OCI-LY7 (cell line): ENCODE data around the gene NCLN. TPM values are rescaled to one million over a fixed set of nuclear protein-coding genes. Genes with fewer than 3 reads are reported as not detected.
"Not testable (repeated sequence)": the region's sequence is repeated elsewhere in the genome, so short reads cannot be mapped to it uniquely, and the experiment has no call there.

Experiments used
- BruUV-seq: library from RNA; stranded (reverse); fragments of 400-500 nt; replicated peaks from 2 replicates; lab custom pipeline; 2021; lab: Mats Ljungman, UMichigan
- CTCF ChIA-PET: fragments of 300-600 bp; sonication (Branson Sonifier 250); formaldehyde crosslinking; loops from one replicate; lab custom pipeline; 2022; ENCODE audit warnings: antibody characterized with exemption; ENCODE audit not compliant: unreplicated experiment; lab: Charles Lee
- POLR2A ChIA-PET: fragments of 300-600 bp; sonication (Branson Sonifier 250); formaldehyde crosslinking; loops from one replicate; lab custom pipeline; 2022; ENCODE audit warnings: antibody characterized with exemption; lab: Charles Lee
- DNase-seq: peaks from one replicate; pipeline ENCODE4 v3.0.0-alpha.2; 2015; ENCODE audit warnings: low spot score
- H2AFZ ChIP-seq: fragments of 200-600 bp; sonication (generic), shearing (Covaris generic); 2 replicates; pipeline ENCODE4 v1.6.1; 2014; ENCODE audit warnings: mild to moderate bottlenecking, antibody characterized with exemption, low read length, moderate library complexity
- H3K27ac ChIP-seq: fragments of 200-600 bp; sonication (generic); 2 replicates; pipeline ENCODE4 v1.5.1; 2014; ENCODE audit warnings: mixed run types, low read depth, mild to moderate bottlenecking, moderate library complexity, low read length, inconsistent platforms; ENCODE audit not compliant: poor library complexity, severe bottlenecking
- H3K36me3 ChIP-seq: fragments of 200-600 bp; sonication (generic); 2 replicates; pipeline ENCODE4 v1.6.1; 2014; ENCODE audit warnings: mild to moderate bottlenecking, antibody characterized with exemption, low read length, moderate library complexity, mixed read lengths; ENCODE audit not compliant: insufficient read depth
- H3K4me1 ChIP-seq: fragments of 200-600 bp; sonication (generic); 2 replicates; pipeline ENCODE4 v1.5.1; 2014; ENCODE audit warnings: mild to moderate bottlenecking, low read length; ENCODE audit not compliant: insufficient read depth, poor library complexity, severe bottlenecking
- H3K4me2 ChIP-seq: fragments of 200-600 bp; sonication (generic); 2 replicates; pipeline ENCODE4 v1.6.1; 2014; ENCODE audit warnings: mild to moderate bottlenecking, low read length
- H3K4me3 ChIP-seq: fragments of 200-600 bp; sonication (generic); 2 replicates; pipeline ENCODE4 v1.5.1; 2014; ENCODE audit warnings: mild to moderate bottlenecking, low read depth, low read length; ENCODE audit not compliant: poor library complexity, severe bottlenecking
- H3K79me2 ChIP-seq: fragments of 200-600 bp; sonication (generic); 2 replicates; pipeline ENCODE4 v1.6.1; 2016; ENCODE audit warnings: low read depth, mild to moderate bottlenecking, low read length, moderate library complexity, mixed read lengths; ENCODE audit not compliant: insufficient read depth
- H3K9me2 ChIP-seq: fragments of 200-600 bp; sonication (generic); 2 replicates; pipeline ENCODE4 v1.6.1; 2016; ENCODE audit warnings: mild to moderate bottlenecking, low read length, mixed read lengths; ENCODE audit not compliant: insufficient read depth
- H3K9me3 ChIP-seq: fragments of 200-600 bp; sonication (generic); 2 replicates; pipeline ENCODE4 v1.6.1; 2014; ENCODE audit warnings: mild to moderate bottlenecking, mixed run types, low read length, mixed read lengths
- H4K20me1 ChIP-seq: fragments of 200-600 bp; sonication (generic); 2 replicates; pipeline ENCODE4 v1.6.1; 2014; ENCODE audit warnings: mild to moderate bottlenecking, antibody characterized with exemption, low read length, moderate library complexity, mixed read lengths; ENCODE audit not compliant: insufficient read depth
- EZH2phosphoT487 ChIP-seq: fragments of 200-600 bp; sonication (generic); IDR thresholded peaks from 2 replicates; pipeline ENCODE4 v1.6.1; 2018; ENCODE audit warnings: low read depth, borderline replicate concordance, mild to moderate bottlenecking, mixed run types, antibody characterized with exemption, low read length, moderate library complexity, mixed read lengths
- intact Hi-C: fragments of 100-400 bp; cut with micrococcal nuclease; formaldehyde crosslinking; loops from one replicate; pipeline ENCODE4 v1.10.0; 2022; ENCODE audit not compliant: unreplicated experiment
- total RNA-seq, 2 experiments: library from RNA; depleted of rRNA in 1 of 2; stranded (reverse); fragments of >200 nt in 1 of 2; shearing (Covaris generic) in 1 of 2; gene quantifications; 2 replicates each; pipeline ENCODE4 v1.2.3, GENCODE V29; 2014 to 2022
- TF ChIP-seq, protein P1 (sequence below): fragments of 200-600 bp; sonication (generic); conservative IDR thresholded peaks from 2 replicates; pipeline ENCODE4 v1.5.1; 2014; ENCODE audit warnings: mild to moderate bottlenecking, antibody characterized with exemption, low read length, moderate library complexity, mixed read lengths

Gene NCLN
- total RNA-seq, 2 experiments from 2014 or later: 49.2 to 61.9 TPM

DNA sequence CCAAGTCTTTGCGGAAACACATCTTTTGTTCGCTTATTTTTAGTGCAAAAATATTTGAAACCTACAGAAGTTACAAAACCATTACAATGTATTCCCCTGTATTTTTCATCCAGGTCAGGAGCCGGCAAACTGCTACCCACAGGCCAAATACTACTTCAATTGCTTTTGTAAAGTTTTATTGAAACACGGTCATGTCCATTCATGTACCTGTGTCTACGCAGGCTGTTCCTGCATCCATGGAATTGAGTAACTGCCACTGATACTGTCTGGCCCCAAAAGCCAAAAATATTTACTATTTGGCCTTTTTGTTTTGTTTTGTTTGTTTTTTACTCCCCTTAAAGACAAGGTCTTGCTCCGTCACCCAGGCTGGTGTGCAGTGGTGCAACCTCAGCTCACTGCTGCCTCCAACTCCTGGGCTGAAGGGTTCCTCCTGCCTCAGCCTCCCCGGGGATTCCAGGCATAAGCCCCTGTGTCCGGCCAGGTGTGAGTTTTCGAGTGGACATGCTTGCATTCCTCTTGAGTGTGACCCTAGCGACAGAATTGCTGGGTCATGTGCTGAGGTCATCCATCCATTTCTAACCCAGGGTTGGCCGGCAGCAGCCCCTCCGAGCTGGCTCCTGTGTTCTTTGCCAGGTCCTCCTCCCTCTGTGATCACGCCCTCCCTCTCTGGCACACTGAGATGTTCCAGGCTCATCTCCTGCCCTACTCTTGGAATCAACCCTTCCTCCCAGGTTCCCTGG lies 18.0 kb upstream of the NCLN start:
- no peak overlapping the region for H3K4me3 ChIP-seq
- no peaks in the 10 kb centered on the region for H3K9me2 ChIP-seq
- no peak overlapping the region for H3K4me2 ChIP-seq
- intact Hi-C loops: no loop called here
- POLR2A ChIA-PET: no interaction called here
- H3K79me2 ChIP-seq: no peaks in the 10 kb centered on the region
- H3K9me3 ChIP-seq: no peaks in the 10 kb centered on the region
- H4K20me1 ChIP-seq: no peaks in the 10 kb centered on the region
- BruUV-seq: no TSS peak
- no peak for DNase-seq
- no peaks in the 10 kb centered on the region for H3K36me3 ChIP-seq
- peaks cover 10% of the 10 kb centered on the region for H3K4me1 ChIP-seq
- TF ChIP-seq EZH2phosphoT487: no peak
- TF ChIP-seq, protein P1, sequence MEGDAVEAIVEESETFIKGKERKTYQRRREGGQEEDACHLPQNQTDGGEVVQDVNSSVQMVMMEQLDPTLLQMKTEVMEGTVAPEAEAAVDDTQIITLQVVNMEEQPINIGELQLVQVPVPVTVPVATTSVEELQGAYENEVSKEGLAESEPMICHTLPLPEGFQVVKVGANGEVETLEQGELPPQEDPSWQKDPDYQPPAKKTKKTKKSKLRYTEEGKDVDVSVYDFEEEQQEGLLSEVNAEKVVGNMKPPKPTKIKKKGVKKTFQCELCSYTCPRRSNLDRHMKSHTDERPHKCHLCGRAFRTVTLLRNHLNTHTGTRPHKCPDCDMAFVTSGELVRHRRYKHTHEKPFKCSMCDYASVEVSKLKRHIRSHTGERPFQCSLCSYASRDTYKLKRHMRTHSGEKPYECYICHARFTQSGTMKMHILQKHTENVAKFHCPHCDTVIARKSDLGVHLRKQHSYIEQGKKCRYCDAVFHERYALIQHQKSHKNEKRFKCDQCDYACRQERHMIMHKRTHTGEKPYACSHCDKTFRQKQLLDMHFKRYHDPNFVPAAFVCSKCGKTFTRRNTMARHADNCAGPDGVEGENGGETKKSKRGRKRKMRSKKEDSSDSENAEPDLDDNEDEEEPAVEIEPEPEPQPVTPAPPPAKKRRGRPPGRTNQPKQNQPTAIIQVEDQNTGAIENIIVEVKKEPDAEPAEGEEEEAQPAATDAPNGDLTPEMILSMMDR: no peak
- H2AFZ ChIP-seq: no peak overlapping the region
- H3K27ac ChIP-seq: no peak overlapping the region
- CTCF ChIA-PET: no interaction called here

DNA sequence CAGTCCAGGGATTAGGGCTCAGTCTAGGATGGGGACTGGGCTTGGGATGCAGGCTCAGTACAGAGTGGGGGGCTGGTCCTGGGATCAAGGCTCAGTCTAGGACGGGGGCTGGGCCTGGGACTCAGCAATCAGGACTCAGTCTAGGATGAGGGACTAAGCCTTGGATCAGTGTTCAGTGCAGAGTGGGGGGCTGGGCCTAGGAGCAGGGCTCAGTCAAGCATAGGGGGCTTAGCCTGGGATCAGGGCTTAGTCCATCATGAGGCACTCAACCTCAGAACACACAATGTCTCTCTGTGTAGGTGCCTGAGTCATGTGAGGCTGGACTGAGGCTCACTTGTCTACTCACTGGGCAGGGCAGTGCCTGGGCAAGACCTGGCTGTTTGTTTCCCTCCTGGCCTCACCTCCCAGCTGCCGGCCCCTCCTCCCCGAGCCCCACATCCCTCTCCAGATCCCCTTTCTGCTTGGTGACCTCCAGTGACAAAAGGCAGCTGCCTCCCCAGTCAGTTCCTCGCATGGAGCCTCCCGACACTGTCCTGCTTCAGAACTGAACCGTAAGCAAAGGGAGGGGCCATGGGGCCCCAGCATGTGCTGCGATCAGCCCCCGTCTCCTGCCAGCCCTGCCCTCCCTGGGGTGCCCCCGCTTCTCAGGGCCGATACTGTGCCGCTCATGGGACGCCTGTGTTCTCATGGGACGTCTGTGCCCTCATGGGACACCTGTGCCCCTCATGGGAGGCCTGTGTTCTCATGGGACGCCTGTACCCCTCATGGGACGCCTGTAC lies 13.6 kb upstream of the NCLN start:
- no peaks in the 10 kb centered on the region for H3K9me3 ChIP-seq
- no peaks in the 10 kb centered on the region for H3K36me3 ChIP-seq
- no peaks in the 10 kb centered on the region for H4K20me1 ChIP-seq
- no peak overlapping the region for H2AFZ ChIP-seq
- H3K9me2 ChIP-seq: no peaks in the 10 kb centered on the region
- H3K4me2 ChIP-seq: no peak overlapping the region
- no peak for TF ChIP-seq EZH2phosphoT487
- TF ChIP-seq, protein P1: no peak
- H3K4me1 ChIP-seq: peaks cover 27% of the 10 kb centered on the region
- no peak overlapping the region for H3K27ac ChIP-seq
- intact Hi-C loops: no loop called here
- no peak for DNase-seq
- CTCF ChIA-PET: no interaction called here
- no peaks in the 10 kb centered on the region for H3K79me2 ChIP-seq
- no TSS peak for BruUV-seq
- no peak overlapping the region for H3K4me3 ChIP-seq
- POLR2A ChIA-PET: no interaction called here

DNA sequence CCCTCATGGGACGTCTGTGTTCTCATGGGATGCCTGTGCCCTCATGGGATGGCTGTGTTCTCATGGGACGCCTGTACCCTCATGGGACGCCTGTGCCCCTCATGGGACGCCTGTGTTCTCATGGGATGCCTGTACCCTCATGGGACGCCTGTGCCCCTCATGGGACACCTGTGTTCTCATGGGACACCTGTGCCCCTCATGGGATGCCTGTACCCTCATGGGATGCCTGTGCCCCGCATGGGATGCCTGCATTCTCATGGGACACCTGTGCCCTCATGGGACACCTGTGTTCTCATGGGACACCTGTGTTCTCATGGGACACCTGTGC lies 13.1 kb upstream of the NCLN start:
- H3K4me3 ChIP-seq, H3K9me3 ChIP-seq, H4K20me1 ChIP-seq, H3K4me2 ChIP-seq, H3K36me3 ChIP-seq, BruUV-seq, DNase-seq, H2AFZ ChIP-seq, POLR2A ChIA-PET, intact Hi-C loops, H3K9me2 ChIP-seq, CTCF ChIA-PET, H3K79me2 ChIP-seq: not testable (repeated sequence)
- Histone ChIP-seq H3K4me1 (peaks cover 32% of the 10 kb centered on the region), H3K27ac (peak overlapping the region; percentile 20)
